ENCODE data around the gene ONECUT3.

The ONECUT3 gene

DNA sequence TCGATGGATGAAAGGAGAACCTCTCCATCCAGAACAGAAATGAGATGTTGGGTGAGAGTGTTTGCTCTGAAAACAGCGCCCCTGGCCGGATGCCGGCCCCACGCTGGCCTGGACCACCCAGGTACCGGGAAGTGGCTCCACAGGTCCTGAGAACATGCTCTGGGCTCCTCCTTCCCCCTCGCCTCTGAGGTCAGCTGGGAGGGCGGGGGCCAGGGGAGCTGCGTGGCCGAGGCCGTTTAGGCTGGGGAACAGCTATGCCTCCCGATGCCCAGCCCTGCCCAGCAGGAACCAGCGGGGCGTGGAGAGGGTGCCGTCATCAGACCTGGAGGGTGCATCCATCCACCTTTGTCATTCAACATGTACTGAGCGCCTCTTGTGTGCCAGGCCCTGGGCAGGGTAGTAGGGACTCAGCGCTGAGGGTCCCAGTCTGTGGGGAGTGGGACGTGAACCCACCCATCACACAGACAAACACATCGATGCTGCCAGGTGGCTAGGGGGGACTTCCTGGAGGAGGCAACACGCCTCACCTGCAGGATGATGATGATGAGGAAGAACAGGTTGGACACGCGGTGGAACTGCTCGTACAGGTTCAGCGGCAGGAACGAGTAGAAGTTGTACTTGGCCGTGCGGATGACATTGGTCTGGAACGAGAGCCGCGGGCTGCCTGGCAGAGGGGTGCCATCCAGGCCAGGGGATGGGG, 54.5 kb downstream of the ONECUT3 start:
- Histone ChIP-seq H3K27ac (ENCODE audit: low read length, poor library complexity, severe bottlenecking) (no peak overlapping the region), H3K14ac (ENCODE audit: low read length in 2 of 2) (no peak overlapping the region), H2AFZ (ENCODE audit: low read depth, low read length) (no peak overlapping the region), H3K79me1 (replicated peaks; ENCODE audit: low read length, poor library complexity, severe bottlenecking) (no peaks in the 10 kb centered on the region), H4K8ac (ENCODE audit: low read length) (no peak overlapping the region), H2AK5ac (ENCODE audit: low read length, severe bottlenecking) (no peak overlapping the region), H3K27me3 (ENCODE audit: control insufficient read depth in 1 of 2, insufficient read depth in 1 of 2, low read length in 2 of 2) (peaks cover 0 to 4% of the 10 kb centered on the region in 2 experiments), H3K9ac (ENCODE audit: low read length) (no peak overlapping the region), H3K4me3 (ENCODE audit: insufficient read depth in 1 of 2, low read depth in 1 of 2, low read length in 2 of 2) (no peak overlapping the region), H3K23ac (ENCODE audit: low read length in 2 of 2) (no peak overlapping the region), H2BK15ac (ENCODE audit: low read depth, poor library complexity, severe bottlenecking) (no peak overlapping the region), H3K4me2 (ENCODE audit: low read length, poor library complexity, severe bottlenecking) (no peak overlapping the region), H2BK12ac (ENCODE audit: low read length in 2 of 2) (no peak overlapping the region), H3K4me1 (ENCODE audit: control insufficient read depth, insufficient read depth, low read depth, low read length) (peaks cover 16% of the 10 kb centered on the region), H3K9me3 (ENCODE audit: control insufficient read depth, low read length) (no peaks in the 10 kb centered on the region), H2BK5ac (ENCODE audit: low read depth, low read length, poor library complexity, severe bottlenecking) (no peak overlapping the region), H2BK120ac (ENCODE audit: low read depth, low read length) (no peak overlapping the region), H3K4ac (ENCODE audit: low read depth in 1 of 2, low read length in 2 of 2) (no peak overlapping the region), H4K91ac (ENCODE audit: low read length) (no peak overlapping the region), H3K18ac (ENCODE audit: low read depth in 1 of 2, low read length in 2 of 2) (no peak overlapping the region), H3K36me3 (ENCODE audit: control insufficient read depth in 1 of 2, insufficient read depth in 2 of 2, low read depth in 1 of 2, low read length in 2 of 2) (peaks cover 0 to 39% of the 10 kb centered on the region in 2 experiments)
- WGBS: 89% methylated on average over 29 of the region's 30 CpGs
- no peak for DNase-seq

DNA sequence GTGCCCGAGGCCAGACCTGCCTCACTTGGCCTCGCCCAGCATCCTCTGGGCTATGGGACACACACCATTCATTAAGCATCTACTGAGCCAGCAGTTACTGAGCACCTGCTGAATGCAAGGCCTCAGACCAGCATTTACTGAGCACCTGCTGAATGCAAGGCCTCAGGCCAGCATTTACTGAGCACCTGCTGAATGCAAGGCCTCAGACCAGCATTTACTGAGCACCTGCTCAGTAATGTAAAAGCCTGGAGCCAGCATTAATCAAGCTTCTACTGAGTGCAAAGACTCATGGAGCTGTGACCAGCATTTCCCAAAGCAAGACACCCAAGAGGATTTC, 55.1 kb downstream of the ONECUT3 start:
- no peak overlapping the region for H3K4me3 ChIP-seq (ENCODE audit: insufficient read depth in 1 of 2, low read depth in 1 of 2, low read length in 2 of 2)
- H4K91ac ChIP-seq (ENCODE audit: low read length): no peak overlapping the region
- H4K8ac ChIP-seq (ENCODE audit: low read length): no peak overlapping the region
- no peak overlapping the region for H3K18ac ChIP-seq (ENCODE audit: low read depth in 1 of 2, low read length in 2 of 2)
- H3K79me1 ChIP-seq (replicated peaks; ENCODE audit: low read length, poor library complexity, severe bottlenecking): no peaks in the 10 kb centered on the region
- no peak overlapping the region for H2BK12ac ChIP-seq (ENCODE audit: low read length in 2 of 2)
- no peak overlapping the region for H2BK120ac ChIP-seq (ENCODE audit: low read depth, low read length)
- H2BK15ac ChIP-seq (ENCODE audit: low read depth, poor library complexity, severe bottlenecking): no peak overlapping the region
- no peak overlapping the region for H3K14ac ChIP-seq (ENCODE audit: low read length in 2 of 2)
- H3K27ac ChIP-seq (ENCODE audit: low read length, poor library complexity, severe bottlenecking): no peak overlapping the region
- no peak overlapping the region for H2AK5ac ChIP-seq (ENCODE audit: low read length, severe bottlenecking)
- H3K4me2 ChIP-seq (ENCODE audit: low read length, poor library complexity, severe bottlenecking): no peak overlapping the region
- no peak for DNase-seq
- H2AFZ ChIP-seq (ENCODE audit: low read depth, low read length): no peak overlapping the region
- no peak overlapping the region for H3K4ac ChIP-seq (ENCODE audit: low read depth in 1 of 2, low read length in 2 of 2)
- peaks cover 0 to 4% of the 10 kb centered on the region in 2 experiments for H3K27me3 ChIP-seq (ENCODE audit: control insufficient read depth in 1 of 2, insufficient read depth in 1 of 2, low read length in 2 of 2)
- H3K23ac ChIP-seq (ENCODE audit: low read length in 2 of 2): no peak overlapping the region
- peaks cover 21% of the 10 kb centered on the region for H3K4me1 ChIP-seq (ENCODE audit: control insufficient read depth, insufficient read depth, low read depth, low read length)
- no peak overlapping the region for H2BK5ac ChIP-seq (ENCODE audit: low read depth, low read length, poor library complexity, severe bottlenecking)
- 96% methylated on average over 2 of the region's 2 CpGs for WGBS
- H3K9ac ChIP-seq (ENCODE audit: low read length): no peak overlapping the region
- H3K36me3 ChIP-seq (ENCODE audit: control insufficient read depth in 1 of 2, insufficient read depth in 2 of 2, low read depth in 1 of 2, low read length in 2 of 2): peaks cover 0 to 35% of the 10 kb centered on the region in 2 experiments
- H3K9me3 ChIP-seq (ENCODE audit: control insufficient read depth, low read length): no peaks in the 10 kb centered on the region

DNA sequence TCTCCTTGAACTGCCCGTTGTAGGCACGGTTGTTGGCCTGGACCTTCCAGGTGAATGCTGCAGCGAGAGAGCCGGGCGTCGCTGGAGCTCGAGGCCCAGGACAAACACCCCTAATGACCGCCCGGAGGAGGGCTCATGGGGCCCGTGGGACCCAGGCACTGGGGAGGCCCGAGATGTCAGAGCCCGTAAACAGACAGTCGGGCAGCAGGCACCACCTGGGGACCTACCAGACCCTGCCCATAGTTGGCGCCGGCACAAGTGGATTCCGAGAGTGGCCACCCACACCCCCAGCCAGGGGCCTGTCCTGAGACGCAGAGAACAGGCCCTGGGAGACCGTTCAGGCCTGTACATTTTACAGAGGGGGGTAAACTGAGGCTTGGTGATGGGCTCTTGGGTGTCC, 56.4 kb downstream of the ONECUT3 start:
- Histone ChIP-seq H3K27me3 (ENCODE audit: control insufficient read depth in 1 of 2, insufficient read depth in 1 of 2, low read length in 2 of 2) (peaks cover 0 to 4% of the 10 kb centered on the region in 2 experiments), H3K9ac (ENCODE audit: low read length) (no peak overlapping the region), H3K27ac (ENCODE audit: low read length, poor library complexity, severe bottlenecking) (no peak overlapping the region), H3K36me3 (ENCODE audit: control insufficient read depth in 1 of 2, insufficient read depth in 2 of 2, low read depth in 1 of 2, low read length in 2 of 2) (peaks cover 1 to 34% of the 10 kb centered on the region in 2 experiments), H2BK120ac (ENCODE audit: low read depth, low read length) (no peak overlapping the region), H2AFZ (ENCODE audit: low read depth, low read length) (no peak overlapping the region), H3K9me3 (ENCODE audit: control insufficient read depth, low read length) (no peaks in the 10 kb centered on the region), H3K4me1 (ENCODE audit: control insufficient read depth, insufficient read depth, low read depth, low read length) (peaks cover 22% of the 10 kb centered on the region), H3K4me2 (ENCODE audit: low read length, poor library complexity, severe bottlenecking) (no peak overlapping the region), H3K4ac (ENCODE audit: low read depth in 1 of 2, low read length in 2 of 2) (no peak overlapping the region), H2BK12ac (ENCODE audit: low read length in 2 of 2) (no peak overlapping the region), H3K14ac (ENCODE audit: low read length in 2 of 2) (no peak overlapping the region), H3K79me1 (replicated peaks; ENCODE audit: low read length, poor library complexity, severe bottlenecking) (peaks cover 3% of the 10 kb centered on the region), H2AK5ac (ENCODE audit: low read length, severe bottlenecking) (no peak overlapping the region), H2BK5ac (ENCODE audit: low read depth, low read length, poor library complexity, severe bottlenecking) (no peak overlapping the region), H3K23ac (ENCODE audit: low read length in 2 of 2) (no peak overlapping the region), H4K8ac (ENCODE audit: low read length) (no peak overlapping the region), H3K4me3 (ENCODE audit: insufficient read depth in 1 of 2, low read depth in 1 of 2, low read length in 2 of 2) (no peak overlapping the region), H2BK15ac (ENCODE audit: low read depth, poor library complexity, severe bottlenecking) (no peak overlapping the region), H3K18ac (ENCODE audit: low read depth in 1 of 2, low read length in 2 of 2) (no peak overlapping the region), H4K91ac (ENCODE audit: low read length) (no peak overlapping the region)
- WGBS: 90% methylated on average over 18 of the region's 18 CpGs
- DNase-seq: no peak

DNA sequence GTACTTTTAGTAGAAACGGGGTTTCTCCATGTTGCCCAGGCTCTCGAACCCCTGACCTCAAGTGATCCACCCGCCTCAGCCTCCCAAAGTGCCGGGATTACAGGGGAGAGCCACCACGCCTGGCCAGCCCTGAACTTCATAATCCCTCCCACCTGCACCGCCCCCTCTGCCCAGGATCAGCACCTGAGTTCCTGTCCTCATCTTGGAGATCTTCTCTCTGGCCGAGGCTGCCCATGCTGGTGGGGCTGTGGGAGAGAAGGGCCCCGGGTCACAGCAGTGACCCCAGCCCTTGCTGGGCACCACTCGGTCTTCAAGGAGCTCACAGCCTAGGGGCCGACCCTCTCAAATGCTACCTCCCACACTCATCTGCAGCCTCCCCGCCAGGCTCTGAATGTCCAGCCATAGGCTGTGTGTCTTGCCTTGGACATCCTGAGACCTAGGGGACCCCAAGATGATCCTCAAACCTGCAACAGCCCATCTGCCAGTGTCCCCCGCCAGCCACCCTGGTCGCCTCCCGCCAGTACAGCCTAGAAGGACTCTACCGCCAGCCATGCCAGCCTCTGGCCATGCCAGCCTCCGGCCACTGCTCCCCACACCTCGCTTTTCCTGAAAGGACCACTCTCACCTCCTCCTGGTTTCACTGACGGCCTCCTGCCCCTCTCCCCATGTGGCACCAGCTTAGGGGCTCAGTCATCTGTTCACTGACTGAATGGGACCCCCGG, 57.3 kb downstream of the ONECUT3 start:
- Histone ChIP-seq H3K36me3 (ENCODE audit: control insufficient read depth in 1 of 2, insufficient read depth in 2 of 2, low read depth in 1 of 2, low read length in 2 of 2) (peaks cover 3 to 34% of the 10 kb centered on the region in 2 experiments), H2BK12ac (ENCODE audit: low read length in 2 of 2) (peak overlapping the region in 1 of 2 experiments; percentile 19), H3K4me1 (ENCODE audit: control insufficient read depth, insufficient read depth, low read depth, low read length) (peaks cover 22% of the 10 kb centered on the region), H3K79me1 (replicated peaks; ENCODE audit: low read length, poor library complexity, severe bottlenecking) (peaks cover 4% of the 10 kb centered on the region), H2BK15ac (ENCODE audit: low read depth, poor library complexity, severe bottlenecking) (no peak overlapping the region), H3K4me2 (ENCODE audit: low read length, poor library complexity, severe bottlenecking) (no peak overlapping the region), H3K23ac (ENCODE audit: low read length in 2 of 2) (no peak overlapping the region), H4K91ac (ENCODE audit: low read length) (no peak overlapping the region), H3K9me3 (ENCODE audit: control insufficient read depth, low read length) (no peaks in the 10 kb centered on the region), H3K9ac (ENCODE audit: low read length) (no peak overlapping the region), H3K4me3 (ENCODE audit: insufficient read depth in 1 of 2, low read depth in 1 of 2, low read length in 2 of 2) (no peak overlapping the region), H4K8ac (ENCODE audit: low read length) (no peak overlapping the region), H2AFZ (ENCODE audit: low read depth, low read length) (no peak overlapping the region), H3K14ac (ENCODE audit: low read length in 2 of 2) (no peak overlapping the region), H3K18ac (ENCODE audit: low read depth in 1 of 2, low read length in 2 of 2) (no peak overlapping the region), H2BK120ac (ENCODE audit: low read depth, low read length) (no peak overlapping the region), H3K27ac (ENCODE audit: low read length, poor library complexity, severe bottlenecking) (no peak overlapping the region), H2BK5ac (ENCODE audit: low read depth, low read length, poor library complexity, severe bottlenecking) (no peak overlapping the region), H3K4ac (ENCODE audit: low read depth in 1 of 2, low read length in 2 of 2) (no peak overlapping the region), H3K27me3 (ENCODE audit: control insufficient read depth in 1 of 2, insufficient read depth in 1 of 2, low read length in 2 of 2) (peaks cover 0 to 4% of the 10 kb centered on the region in 2 experiments), H2AK5ac (ENCODE audit: low read length, severe bottlenecking) (peak overlapping the region; percentile 26)
- WGBS: 92% methylated on average over 18 of the region's 19 CpGs
- no peak for DNase-seq
